ENCODE results near the gene RNF214. TPM values are rescaled to one million over a fixed set of nuclear protein-coding genes. Genes with fewer than 3 reads are reported as not detected.
A peak's percentile ranks its signal among the peaks of the same experiment; 100 is the strongest.

The RNF214 gene
- total and polyA plus RNA-seq, 2 of the 13 experiments (the other 11 are each of a cell fraction or from before 2014, with no cell fraction given), result 10.7 to 12.6 TPM

GRCh38 chr11:117203069-117203407 is 29.4 kb upstream of the RNF214 start:
- no peak overlapping the region for H3K4me3 ChIP-seq (replicated peaks in 1 of 3; ENCODE audit: insufficient read depth in 1 of 3, low read depth in 2 of 3, low read length in 3 of 3)
- ChIA-PET CTCF (ENCODE audit: low intra/inter-chr PET ratio, low total read pairs) (no interaction called here), POLR2A (interaction anchor here (0.9 kb wide), 1 partner anchor 25 kb away, joined by 3 read pairs; the partner anchor contains the start of gene SIDT2)
- TF ChIP-seq AGO2 (optimal IDR thresholded peaks at IDR 0.05; ENCODE audit: low read depth, low read length) (peak; percentile 63), NFKBIZ (CRISPR knock-in tag; IDR thresholded peaks at IDR 0.05) (no peak)
- no peaks in the 10 kb centered on the region for H3K79me2 ChIP-seq (ENCODE audit: insufficient read depth, low read length)
- no peak overlapping the region for H3K27ac ChIP-seq (ENCODE audit: extremely low read length, insufficient read depth, low read length)
- H3K36me3 ChIP-seq (replicated peaks in 1 of 2; ENCODE audit: control insufficient read depth in 1 of 2, insufficient read depth in 2 of 2, low read length in 2 of 2), result peaks cover 0 to 3% of the 10 kb centered on the region in 2 experiments; a peak in 1 of 5 replicates
- no peaks in the 10 kb centered on the region for H4K20me1 ChIP-seq (ENCODE audit: insufficient read depth, low read length)
- H3K9ac ChIP-seq (ENCODE audit: insufficient read depth, low read depth, low read length), result no peak overlapping the region
- 96% methylated on average over 7 of the region's 10 CpGs for WGBS (ENCODE audit: low lambda C conversion rate)
- H3K4me1 ChIP-seq (ENCODE audit: insufficient read depth, low read length), result peaks cover 8% of the 10 kb centered on the region
- no peak for DNase-seq (ENCODE audit: low spot score)
- in situ Hi-C loops (cut with HindIII; ENCODE audit: extremely low pct_ligation_motif_present, low pct_unique_long_range_greater_than_20kb), result no loop called here
- no peak for ATAC-seq
- no TSS peak for BruUV-seq (replicated peaks)
- no peak for FAIRE-seq
- H3K27me3 ChIP-seq (ENCODE audit: control insufficient read depth in 1 of 2, insufficient read depth in 2 of 2, low read length in 2 of 2), result no peaks in the 10 kb centered on the region
- intact Hi-C loops (cut with micrococcal nuclease; ENCODE audit: unreplicated experiment), result no loop called here
- no peak overlapping the region for H2AFZ ChIP-seq (ENCODE audit: low read length)
- no peaks in the 10 kb centered on the region for H3K9me3 ChIP-seq (ENCODE audit: low read length)
- H3K4me2 ChIP-seq (ENCODE audit: low read depth, low read length), result no peak overlapping the region

DNA sequence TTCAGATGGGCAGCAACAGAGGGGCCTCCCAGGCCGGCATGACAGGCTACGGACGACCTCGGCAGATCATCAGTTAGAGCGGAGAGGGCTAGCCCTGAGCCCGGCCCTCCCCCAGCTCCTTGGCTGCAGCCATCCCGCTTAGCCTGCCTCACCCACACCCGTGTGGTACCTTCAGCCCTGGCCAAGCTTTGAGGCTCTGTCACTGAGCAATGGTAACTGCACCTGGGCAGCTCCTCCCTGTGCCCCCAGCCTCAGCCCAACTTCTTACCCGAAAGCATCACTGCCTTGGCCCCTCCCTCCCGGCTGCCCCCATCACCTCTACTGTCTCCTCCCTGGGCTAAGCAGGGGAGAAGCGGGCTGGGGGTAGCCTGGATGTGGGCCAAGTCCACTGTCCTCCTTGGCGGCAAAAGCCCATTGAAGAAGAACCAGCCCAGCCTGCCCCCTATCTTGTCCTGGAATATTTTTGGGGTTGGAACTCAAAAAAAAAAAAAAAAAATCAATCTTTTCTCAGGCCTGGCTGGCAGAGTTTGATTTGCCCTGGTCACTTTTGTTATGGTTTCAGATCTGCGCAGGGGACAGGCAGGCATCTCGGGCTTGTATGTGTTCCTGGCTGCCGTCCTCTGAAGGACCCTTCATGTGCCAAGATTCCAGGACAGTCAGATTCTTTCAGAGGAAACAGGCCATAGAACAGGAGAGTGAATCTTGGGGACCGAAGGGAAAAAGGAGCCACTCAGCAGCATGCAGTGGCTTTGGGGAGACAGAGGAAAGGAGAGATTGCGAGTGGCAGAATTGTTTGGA is 28.0 kb upstream of the RNF214 start:
- in situ Hi-C loops (cut with HindIII; ENCODE audit: extremely low pct_ligation_motif_present, low pct_unique_long_range_greater_than_20kb) (loop anchor here (5.0 kb wide), 1 partner anchor 72 kb away; no protein-coding TSS in a partner anchor), intact Hi-C loops (cut with micrococcal nuclease; ENCODE audit: unreplicated experiment) (loop anchor here (5.0 kb wide), 1 partner anchor 72 kb away; no protein-coding TSS in a partner anchor)
- no peaks in the 10 kb centered on the region for H3K9me3 ChIP-seq (ENCODE audit: low read length)
- no peak overlapping the region for H3K9ac ChIP-seq (ENCODE audit: insufficient read depth, low read depth, low read length)
- no peak for FAIRE-seq
- H2AFZ ChIP-seq (ENCODE audit: low read length), result no peak overlapping the region
- no peak overlapping the region for H3K4me2 ChIP-seq (ENCODE audit: low read depth, low read length)
- H3K4me1 ChIP-seq (ENCODE audit: insufficient read depth, low read length), result no peaks in the 10 kb centered on the region
- no peaks in the 10 kb centered on the region for H4K20me1 ChIP-seq (ENCODE audit: insufficient read depth, low read length)
- ATAC-seq, result no peak
- TF ChIP-seq HOXA7 (CRISPR knock-in tag; IDR thresholded peaks at IDR 0.05), result no peak
- TF ChIP-seq AGO2 (optimal IDR thresholded peaks at IDR 0.05; ENCODE audit: low read depth, low read length), result peak; percentile 22
- TF ChIP-seq ZNF564 (CRISPR knock-in tag; IDR thresholded peaks at IDR 0.05), result no peak
- no peak for TF ChIP-seq HNRNPL (IDR thresholded peaks at IDR 0.05; ENCODE audit: low read depth, low read length)
- no peak for TF ChIP-seq SNRNP70 (IDR thresholded peaks at IDR 0.05; ENCODE audit: low read depth, low read length)
- no peak for DNase-seq (ENCODE audit: low spot score)
- H3K4me3 ChIP-seq (replicated peaks in 1 of 3; ENCODE audit: insufficient read depth in 1 of 3, low read depth in 2 of 3, low read length in 3 of 3), result no peak overlapping the region
- no peaks in the 10 kb centered on the region for H3K27me3 ChIP-seq (ENCODE audit: control insufficient read depth in 1 of 2, insufficient read depth in 2 of 2, low read length in 2 of 2)
- WGBS (ENCODE audit: low lambda C conversion rate), result 91% methylated on average over 10 of the region's 17 CpGs
- peaks cover 0 to 3% of the 10 kb centered on the region in 2 experiments; a peak in 1 of 5 replicates for H3K36me3 ChIP-seq (replicated peaks in 1 of 2; ENCODE audit: control insufficient read depth in 1 of 2, insufficient read depth in 2 of 2, low read length in 2 of 2)
- CTCF ChIA-PET (ENCODE audit: low intra/inter-chr PET ratio, low total read pairs), result no interaction called here
- no peaks in the 10 kb centered on the region for H3K79me2 ChIP-seq (ENCODE audit: insufficient read depth, low read length)
- POLR2A ChIA-PET, result no interaction called here
- H3K27ac ChIP-seq (ENCODE audit: extremely low read length, insufficient read depth, low read length), result no peak overlapping the region
- BruUV-seq (replicated peaks), result no TSS peak

All from HepG2 (cell line).